T-cell (primary cell): ENCODE results near the gene UBE2E2. TPM values are rescaled to one million over a fixed set of nuclear protein-coding genes. Genes with fewer than 3 reads are reported as not detected.

ENCODE experiments used
- ATAC-seq, 4 experiments: fragments of 200-7000 bp in 3 of 4; fragments of 150-1000 bp in 1 of 4; cut with Tn5 transposase; replicated peaks in 1 of 4; 1 replicate in 3 of 4; 2 replicates in 1 of 4; pipeline ENCODE4 v1.10.0; 2021; ENCODE audit warnings: moderate library complexity in 3 of 4, mild to moderate bottlenecking in 2 of 4, moderate number of reproducible peaks in 1 of 4
- CTCF ChIA-PET, 2 donors: fragments of 300-600 bp; sonication (Branson Sonifier 250); formaldehyde crosslinking; loops; one replicate each; lab custom pipeline; 2022; ENCODE audit warnings: antibody characterized with exemption in 2 of 2; lab: Charles Lee
- POLR2A ChIA-PET, 2 donors: fragments of 300-600 bp; sonication (Branson Sonifier 250); formaldehyde crosslinking; loops; one replicate each; lab custom pipeline; 2022; ENCODE audit warnings: antibody characterized with exemption in 2 of 2; lab: Charles Lee
- DNase-seq, 35 experiments: peaks; one replicate each; pipeline versions ENCODE4 v3.0.0 to v3.0.0-alpha.2; 2013 to 2023
- H3K27ac ChIP-seq: one replicate; pipeline ENCODE4 v1.5.1; 2013; ENCODE audit warnings: low read length
- H3K27me3 ChIP-seq, 2 experiments: replicated peaks in 1 of 2; 1 replicate in 1 of 2; 2 replicates in 1 of 2; pipeline versions ENCODE4 v1.6.1 to v1.7.0; 2013; ENCODE audit warnings: low read length in 1 of 2, mixed read lengths in 1 of 2; ENCODE audit not compliant: control insufficient read depth in 2 of 2, insufficient read depth in 2 of 2; ENCODE audit errors: extremely low read depth in 1 of 2
- H3K36me3 ChIP-seq, 2 donors: 1 replicate in 1 of 2; 2 replicates in 1 of 2; pipeline versions ENCODE4 v1.6.1 to v1.7.0; 2013; ENCODE audit warnings: low read length in 1 of 2; ENCODE audit not compliant: control insufficient read depth in 2 of 2, insufficient read depth in 1 of 2; ENCODE audit errors: extremely low read depth in 1 of 2
- H3K4me1 ChIP-seq, 2 experiments: 1 replicate in 1 of 2; 2 replicates in 1 of 2; pipeline versions ENCODE4 v1.6.1 to v1.7.0; 2013; ENCODE audit warnings: low read length in 2 of 2, mixed read lengths in 1 of 2; ENCODE audit not compliant: insufficient read depth in 2 of 2, control insufficient read depth in 1 of 2; ENCODE audit errors: extremely low read depth in 1 of 2
- H3K4me3 ChIP-seq, 2 donors: 1 replicate in 1 of 2; 2 replicates in 1 of 2; pipeline versions ENCODE4 v1.5.1 to v1.7.0; 2013; ENCODE audit warnings: mild to moderate bottlenecking in 2 of 2, low read length in 1 of 2, moderate library complexity in 1 of 2; ENCODE audit not compliant: control insufficient read depth in 1 of 2; ENCODE audit errors: extremely low read depth in 1 of 2
- H3K9me3 ChIP-seq: 2 replicates; pipeline ENCODE4 v1.7.0; 2013
- H3K27ac Mint-ChIP-seq, 2 donors: one replicate each; pipeline ENCODE4 v1.8.0; 2020 to 2021; ENCODE audit warnings: mild to moderate bottlenecking in 2 of 2, mixed read lengths in 2 of 2
- H3K27me3 Mint-ChIP-seq, 2 donors: one replicate each; pipeline ENCODE4 v1.8.0; 2021 to 2022; ENCODE audit warnings: mixed read lengths in 2 of 2
- H3K36me3 Mint-ChIP-seq: one replicate; pipeline ENCODE4 v1.8.0; 2021; ENCODE audit warnings: mixed read lengths
- H3K4me1 Mint-ChIP-seq, 3 donors: one replicate each; pipeline ENCODE4 v1.8.0; 2020 to 2022; ENCODE audit warnings: mixed read lengths in 3 of 3, mild to moderate bottlenecking in 1 of 3
- H3K4me3 Mint-ChIP-seq, 3 donors: one replicate each; pipeline ENCODE4 v1.8.0; 2020 to 2022; ENCODE audit warnings: mild to moderate bottlenecking in 3 of 3, mixed read lengths in 3 of 3, moderate library complexity in 3 of 3
- H3K9me3 Mint-ChIP-seq, 3 donors: one replicate each; pipeline ENCODE4 v1.8.0; 2020 to 2022; ENCODE audit warnings: mixed read lengths in 3 of 3
- WGBS: methylation state at CpG from one replicate; pipeline ENCODE4 v1.1.5; 2013; ENCODE audit warnings: missing lambda C conversion rate; ENCODE audit not compliant: insufficient coverage; 5-methylcytosine and 5-hydroxymethylcytosine counted together
- total RNA-seq, 35 experiments: library from RNA in 6 of 35; stranded (reverse) in 6 of 35; fragments of 120-200 nt in 1 of 35; gene quantifications; one replicate each; pipeline versions ENCODE4 v1.2.1 to v1.2.4 and lab custom pipeline; 2013 to 2026

Gene UBE2E2
- total RNA-seq, 5 donors from 2014 or later (not counting 1 experiment from before 2014, with no cell fraction given): 7.2 to 17.6 (median 7.5) TPM

DNA sequence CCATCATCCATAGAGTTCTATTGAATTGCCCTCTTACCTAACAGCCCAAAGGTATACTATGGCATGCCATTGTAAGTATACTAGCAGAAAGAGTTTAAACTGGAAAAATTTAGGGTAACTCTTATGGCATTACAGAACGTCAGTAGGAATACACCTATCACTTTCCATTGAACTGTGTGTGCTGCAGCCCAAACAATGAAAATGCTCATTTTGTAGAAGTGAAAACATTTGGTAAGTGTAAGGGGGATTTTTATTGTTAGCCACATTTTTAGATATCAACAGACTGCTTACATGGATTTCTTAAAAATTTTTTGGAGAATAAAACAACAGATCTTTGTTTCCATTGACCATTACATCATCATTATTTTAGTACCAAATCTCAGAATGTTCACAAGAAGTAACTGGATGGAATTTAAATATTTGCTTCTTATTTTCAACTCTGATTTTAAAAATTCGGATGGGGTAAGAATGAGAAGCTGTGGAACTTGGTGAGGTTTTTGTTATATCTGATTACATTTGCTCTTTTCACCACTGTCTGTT is 245.9 kb downstream of the UBE2E2 start:
- H3K27ac ChIP-seq: no peak overlapping the region
- DNase-seq: no peak
- H3K9me3 ChIP-seq: no peaks in the 10 kb centered on the region
- POLR2A ChIA-PET: no interaction called here
- Mint-ChIP-seq H3K27ac (no peak overlapping the region), H3K9me3 (peaks cover 0 to 4% (median 0%) of the 10 kb centered on the region in 3 donors), H3K27me3 (no peaks in the 10 kb centered on the region), H3K36me3 (no peaks in the 10 kb centered on the region), H3K4me1 (peaks cover 0 to 6% (median 0%) of the 10 kb centered on the region in 3 donors), H3K4me3 (no peak overlapping the region)
- no CpG with 5 or more reads among the region's 2 CpGs for WGBS
- H3K4me3 ChIP-seq: no peak overlapping the region
- ATAC-seq: no peak
- CTCF ChIA-PET: no interaction called here
- no peaks in the 10 kb centered on the region for H3K4me1 ChIP-seq
- no peaks in the 10 kb centered on the region for H3K36me3 ChIP-seq
- H3K27me3 ChIP-seq: no peaks in the 10 kb centered on the region

DNA sequence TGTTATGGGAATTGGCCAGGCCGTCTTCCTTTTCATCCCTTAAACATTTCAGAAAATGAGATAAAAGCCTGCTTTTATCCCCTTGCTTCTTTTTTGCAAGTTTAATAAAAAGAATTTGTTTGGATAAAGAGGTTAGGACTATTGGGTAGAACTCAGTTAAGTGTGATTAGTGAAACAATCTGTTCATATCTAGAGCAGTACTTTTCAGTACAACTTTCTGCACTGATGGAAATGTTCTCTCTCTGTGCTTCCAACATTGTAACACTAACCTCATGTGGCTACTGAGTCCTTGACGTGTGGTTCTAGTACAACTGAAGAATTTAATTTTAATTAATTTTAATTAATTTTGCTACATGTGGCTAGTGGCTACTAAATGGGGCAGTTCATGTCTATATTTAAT is 246.9 kb downstream of the UBE2E2 start:
- Histone ChIP-seq H3K4me3 (no peak overlapping the region), H3K27me3 (no peaks in the 10 kb centered on the region), H3K4me1 (no peaks in the 10 kb centered on the region), H3K9me3 (no peaks in the 10 kb centered on the region), H3K36me3 (no peaks in the 10 kb centered on the region), H3K27ac (no peak overlapping the region)
- no peak overlapping the region for H3K27ac Mint-ChIP-seq
- CTCF ChIA-PET: no interaction called here
- no peak for ATAC-seq
- no peak for DNase-seq
- no CpG with 5 or more reads among the region's 2 CpGs for WGBS
- no peaks in the 10 kb centered on the region for H3K27me3 Mint-ChIP-seq
- POLR2A ChIA-PET: no interaction called here
- H3K4me1 Mint-ChIP-seq: peaks cover 0 to 3% (median 0%) of the 10 kb centered on the region in 3 donors
- H3K36me3 Mint-ChIP-seq: no peaks in the 10 kb centered on the region
- peaks cover 0 to 4% (median 0%) of the 10 kb centered on the region in 3 donors for H3K9me3 Mint-ChIP-seq
- H3K4me3 Mint-ChIP-seq: no peak overlapping the region

DNA sequence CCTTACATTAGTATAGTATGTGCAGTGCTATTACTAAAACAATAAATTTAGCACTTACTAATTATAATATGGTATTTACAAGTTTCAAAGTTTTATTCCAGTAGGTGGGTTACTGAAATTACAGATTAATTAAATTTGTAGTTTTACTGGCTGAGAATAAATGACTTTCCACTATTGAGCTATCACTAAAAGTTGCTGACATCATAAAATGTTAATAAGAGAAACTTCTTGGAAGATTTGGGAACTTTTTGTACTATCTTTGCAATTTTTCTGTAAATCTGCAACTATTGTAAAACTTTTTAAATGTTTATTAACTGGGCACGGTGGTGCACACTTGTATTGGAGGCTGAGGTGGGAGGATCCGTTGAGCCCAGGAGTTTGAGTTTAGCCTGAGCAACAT is 247.7 kb downstream of the UBE2E2 start:
- H3K27ac Mint-ChIP-seq: no peak overlapping the region
- no CpG with 5 or more reads among the region's 2 CpGs for WGBS

GRCh38 chr3:23452408-23452807 is 249.3 kb downstream of the UBE2E2 start:
- DNase-seq (no peak), ATAC-seq (no peak)
- CTCF ChIA-PET: no interaction called here
- Histone ChIP-seq H3K27ac (no peak overlapping the region), H3K36me3 (no peaks in the 10 kb centered on the region), H3K4me1 (no peaks in the 10 kb centered on the region), H3K27me3 (no peaks in the 10 kb centered on the region), H3K9me3 (no peaks in the 10 kb centered on the region), H3K4me3 (no peak overlapping the region)
- peaks cover 0 to 6% (median 0%) of the 10 kb centered on the region in 3 donors for H3K9me3 Mint-ChIP-seq
- H3K36me3 Mint-ChIP-seq: no peaks in the 10 kb centered on the region
- H3K4me1 Mint-ChIP-seq: peaks cover 0 to 5% (median 4%) of the 10 kb centered on the region in 3 donors
- H3K27me3 Mint-ChIP-seq: peaks cover 0 to 3% of the 10 kb centered on the region in 2 donors
- WGBS: no CpG with 5 or more reads among the region's 1 CpG
- POLR2A ChIA-PET: no interaction called here
- H3K27ac Mint-ChIP-seq: no peak overlapping the region
- no peak overlapping the region for H3K4me3 Mint-ChIP-seq

More for the DNA sequence above, 247.7 kb downstream of the UBE2E2 start:
- ChIA-PET CTCF (interaction anchor here in 1 of 2 donors (1.3 kb wide), 1 partner anchor 9 kb away, joined by 4 read pairs; no protein-coding TSS in a partner anchor), POLR2A (no interaction called here)
- DNase-seq (no peak), ATAC-seq (no peak)
- no peaks in the 10 kb centered on the region for H3K36me3 Mint-ChIP-seq
- Histone ChIP-seq H3K36me3 (no peaks in the 10 kb centered on the region), H3K4me3 (no peak overlapping the region), H3K27me3 (no peaks in the 10 kb centered on the region), H3K27ac (no peak overlapping the region), H3K4me1 (no peaks in the 10 kb centered on the region), H3K9me3 (no peaks in the 10 kb centered on the region)
- no peak overlapping the region for H3K4me3 Mint-ChIP-seq
- no peaks in the 10 kb centered on the region for H3K9me3 Mint-ChIP-seq
- H3K27me3 Mint-ChIP-seq: no peaks in the 10 kb centered on the region
- peaks cover 0 to 3% (median 0%) of the 10 kb centered on the region in 3 donors for H3K4me1 Mint-ChIP-seq

DNA sequence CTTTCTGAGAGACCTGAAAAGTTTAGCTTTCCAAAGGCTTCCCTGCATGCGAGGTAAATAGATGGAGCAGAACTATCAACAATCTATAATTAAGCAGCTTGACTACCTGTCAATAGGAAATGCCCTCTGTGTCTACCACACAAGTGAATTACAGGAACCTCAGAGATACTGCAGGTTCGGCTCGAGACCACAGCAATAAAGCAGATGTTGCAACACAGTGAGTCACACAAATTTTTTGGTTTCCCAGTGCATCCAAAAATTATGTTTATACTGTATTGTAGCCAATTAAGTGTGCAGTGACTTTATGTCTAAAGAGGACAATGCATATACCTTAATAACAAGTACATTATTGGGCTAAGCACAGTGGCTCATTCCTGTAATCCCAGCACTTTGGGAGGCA is 252.0 kb downstream of the UBE2E2 start:
- Histone ChIP-seq H3K27me3 (no peaks in the 10 kb centered on the region), H3K36me3 (no peaks in the 10 kb centered on the region), H3K4me1 (no peaks in the 10 kb centered on the region), H3K4me3 (no peak overlapping the region), H3K27ac (no peak overlapping the region), H3K9me3 (no peaks in the 10 kb centered on the region)
- no peaks in the 10 kb centered on the region for H3K36me3 Mint-ChIP-seq
- 83% methylated on average over 1 of the region's 3 CpGs for WGBS
- H3K27me3 Mint-ChIP-seq: peaks cover 0 to 3% of the 10 kb centered on the region in 2 donors
- DNase-seq: no peak
- no peak overlapping the region for H3K27ac Mint-ChIP-seq
- peaks cover 0 to 10% (median 0%) of the 10 kb centered on the region in 3 donors for H3K9me3 Mint-ChIP-seq
- ChIA-PET POLR2A (no interaction called here), CTCF (no interaction called here)
- H3K4me1 Mint-ChIP-seq: peaks cover 6 to 12% (median 11%) of the 10 kb centered on the region in 3 donors
- no peak overlapping the region for H3K4me3 Mint-ChIP-seq
- no peak for ATAC-seq

- no peaks in the 10 kb centered on the region for H3K4me1 ChIP-seq
- H3K36me3 Mint-ChIP-seq: no peaks in the 10 kb centered on the region
- H3K4me1 Mint-ChIP-seq: peaks cover 6 to 12% (median 11%) of the 10 kb centered on the region in 3 donors
- no peaks in the 10 kb centered on the region for H3K36me3 ChIP-seq
- no peak overlapping the region for H3K27ac ChIP-seq
- H3K27me3 Mint-ChIP-seq: peaks cover 0 to 3% of the 10 kb centered on the region in 2 donors
- H3K9me3 ChIP-seq: no peaks in the 10 kb centered on the region
- H3K27me3 ChIP-seq: no peaks in the 10 kb centered on the region
- ChIA-PET CTCF (no interaction called here), POLR2A (no interaction called here)
- no peak overlapping the region for H3K4me3 Mint-ChIP-seq
- no peak overlapping the region for H3K27ac Mint-ChIP-seq
- H3K4me3 ChIP-seq: no peak overlapping the region
- DNase-seq (no peak), ATAC-seq (no peak)
- WGBS: no CpG with 5 or more reads among the region's 2 CpGs
- H3K9me3 Mint-ChIP-seq: peaks cover 0 to 10% (median 0%) of the 10 kb centered on the region in 3 donors
Measured at GRCh38 chr3:23455775-23456174, 252.6 kb downstream of the UBE2E2 start.
